SK-N-SH treated with all-trans-retinoic acid at 6 μM for 48 hours (cell line): ENCODE results near the gene GRIN1.

Experiments
- ATAC-seq: fragments of 200-7000 bp; cut with Tn5 transposase; 3 replicates; pipeline ENCODE4 v1.9.1; 2020; ENCODE audit warnings: mild to moderate bottlenecking, moderate library complexity
- ARNTL ChIP-seq: fragments of 450-650 bp; formaldehyde crosslinking; IDR thresholded peaks from 2 replicates; pipeline ENCODE4 v1.5.0; 2020; ENCODE audit warnings: low read depth, mild to moderate bottlenecking, moderate library complexity, borderline replicate concordance
- CREB5 ChIP-seq: fragments of 250-450 bp; sonication (Bioruptor Pico); IDR thresholded peaks from 2 replicates; pipeline ENCODE4 v1.5.1; 2020; ENCODE audit warnings: low read depth, mild to moderate bottlenecking, moderate library complexity
- CSDC2 ChIP-seq: fragments of 250-450 bp; sonication (Bioruptor Pico); IDR thresholded peaks from 2 replicates; pipeline ENCODE4 v1.5.0; 2020; ENCODE audit warnings: mild to moderate bottlenecking, moderate library complexity
- ESRRG ChIP-seq: fragments of 250-450 bp; sonication (Bioruptor Pico); IDR thresholded peaks from 2 replicates; pipeline ENCODE4 v1.6.1; 2021; ENCODE audit warnings: mild to moderate bottlenecking
- GLIS3 ChIP-seq: fragments of 250-450 bp; sonication (Bioruptor Pico); IDR thresholded peaks from 2 replicates; pipeline ENCODE4 v1.5.0; 2020; ENCODE audit warnings: mild to moderate bottlenecking, moderate library complexity
- ISL1 ChIP-seq: fragments of 250-450 bp; sonication (Bioruptor Pico); IDR thresholded peaks from 2 replicates; pipeline ENCODE4 v2.1.2; 2022; ENCODE audit warnings: mild to moderate bottlenecking, moderate library complexity
- OSR1 ChIP-seq: fragments of 250-450 bp; sonication (Bioruptor Pico); IDR thresholded peaks from 2 replicates; pipeline ENCODE4 v1.8.0; 2022; ENCODE audit warnings: moderate library complexity, mild to moderate bottlenecking, inconsistent platforms
- PATZ1 ChIP-seq: fragments of 250-450 bp; sonication (Bioruptor Pico); IDR thresholded peaks from 2 replicates; pipeline ENCODE4 v1.8.0; 2020; ENCODE audit warnings: mild to moderate bottlenecking, moderate library complexity, borderline replicate concordance
- PPARA ChIP-seq: fragments of 250-450 bp; sonication (Bioruptor Pico); IDR thresholded peaks from 2 replicates; pipeline ENCODE4 v1.5.0; 2020; ENCODE audit warnings: mild to moderate bottlenecking, borderline replicate concordance
- RARB ChIP-seq: fragments of 250-450 bp; sonication (Bioruptor Pico); IDR thresholded peaks from 2 replicates; pipeline ENCODE4 v1.8.0; 2021; ENCODE audit warnings: mild to moderate bottlenecking, moderate library complexity
- SNAI2 ChIP-seq: fragments of 250-450 bp; sonication (Bioruptor Pico); IDR thresholded peaks from 2 replicates; pipeline ENCODE4 v1.5.0; 2020; ENCODE audit warnings: mild to moderate bottlenecking, moderate library complexity
- TCF4 ChIP-seq: fragments of 250-450 bp; sonication (Bioruptor Pico); IDR thresholded peaks from 2 replicates; pipeline ENCODE4 v1.8.0; 2021; ENCODE audit warnings: mild to moderate bottlenecking, moderate library complexity, borderline replicate concordance
- TOX ChIP-seq: fragments of 250-450 bp; sonication (Bioruptor Pico); IDR thresholded peaks from 2 replicates; pipeline ENCODE4 v1.8.0; 2021; ENCODE audit warnings: mild to moderate bottlenecking, moderate library complexity, borderline replicate concordance
- ZC3H10 ChIP-seq: fragments of 250-450 bp; sonication (Bioruptor Pico); IDR thresholded peaks from 2 replicates; pipeline ENCODE4 v1.5.1; 2021; ENCODE audit warnings: mild to moderate bottlenecking, moderate library complexity
- ZFP30 ChIP-seq: fragments of 450-650 bp; formaldehyde crosslinking; IDR thresholded peaks from 2 replicates; pipeline ENCODE4 v1.5.0; 2022; ENCODE audit warnings: mild to moderate bottlenecking, moderate library complexity
- ZNF565 ChIP-seq: fragments of 450-650 bp; formaldehyde crosslinking; conservative IDR thresholded peaks from 2 replicates; pipeline ENCODE4 v1.5.0; 2020; ENCODE audit warnings: low read depth, mild to moderate bottlenecking, moderate library complexity
- ZNF70 ChIP-seq: fragments of 450-650 bp; formaldehyde crosslinking; IDR thresholded peaks from 2 replicates; pipeline ENCODE4 v1.5.0; 2020; ENCODE audit warnings: mild to moderate bottlenecking, moderate library complexity
- TF ChIP-seq, protein P1 (sequence below): fragments of 250-450 bp; sonication (Bioruptor Pico); IDR thresholded peaks from 2 replicates; pipeline ENCODE4 v1.8.0; 2021; ENCODE audit warnings: low read depth, mild to moderate bottlenecking, moderate library complexity, borderline replicate concordance
- TF ChIP-seq, protein P2 (sequence below): fragments of 250-450 bp; sonication (Bioruptor Pico); IDR thresholded peaks from 2 replicates; pipeline ENCODE4 v1.5.0; 2020; ENCODE audit warnings: mild to moderate bottlenecking, moderate library complexity
- TF ChIP-seq, protein P3 (sequence below): fragments of 250-450 bp; sonication (Bioruptor Pico); IDR thresholded peaks from 2 replicates; pipeline ENCODE4 v1.5.1; 2021; ENCODE audit warnings: mild to moderate bottlenecking, moderate library complexity

GRIN1 gene

GRCh38 chr9:137213160-137214060 is 74.5 kb downstream of the GRIN1 start:
- ATAC-seq, result peak; percentile 16
- TF ChIP-seq ZC3H10 (no peak), CSDC2 (no peak), GLIS3 (no peak), TOX (CRISPR knock-in tag) (no peak), OSR1 (CRISPR knock-in tag) (no peak), TCF4 (no peak), PPARA (CRISPR knock-in tag) (no peak), ISL1 (CRISPR knock-in tag) (no peak)
- TF ChIP-seq, protein P1, sequence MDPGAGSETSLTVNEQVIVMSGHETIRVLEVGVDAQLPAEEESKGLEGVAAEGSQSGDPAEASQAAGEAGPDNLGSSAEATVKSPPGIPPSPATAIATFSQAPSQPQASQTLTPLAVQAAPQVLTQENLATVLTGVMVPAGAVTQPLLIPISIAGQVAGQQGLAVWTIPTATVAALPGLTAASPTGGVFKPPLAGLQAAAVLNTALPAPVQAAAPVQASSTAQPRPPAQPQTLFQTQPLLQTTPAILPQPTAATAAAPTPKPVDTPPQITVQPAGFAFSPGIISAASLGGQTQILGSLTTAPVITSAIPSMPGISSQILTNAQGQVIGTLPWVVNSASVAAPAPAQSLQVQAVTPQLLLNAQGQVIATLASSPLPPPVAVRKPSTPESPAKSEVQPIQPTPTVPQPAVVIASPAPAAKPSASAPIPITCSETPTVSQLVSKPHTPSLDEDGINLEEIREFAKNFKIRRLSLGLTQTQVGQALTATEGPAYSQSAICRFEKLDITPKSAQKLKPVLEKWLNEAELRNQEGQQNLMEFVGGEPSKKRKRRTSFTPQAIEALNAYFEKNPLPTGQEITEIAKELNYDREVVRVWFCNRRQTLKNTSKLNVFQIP (CRISPR knock-in tag), result no peak
- TF ChIP-seq, all 23 proteins: peak for 0

GRCh38 chr9:137214620-137215019 is 75.7 kb downstream of the GRIN1 start:
- ATAC-seq, result no peak

More at GRCh38 chr9:137214620-137215019, 75.7 kb downstream of the GRIN1 start:
- no peak for TF ChIP-seq CREB5 (CRISPR knock-in tag)
- no peak for TF ChIP-seq ZNF565 (CRISPR knock-in tag)
- TF ChIP-seq PPARA (CRISPR knock-in tag), result no peak
- no peak for TF ChIP-seq RARB (CRISPR knock-in tag)
- no peak for TF ChIP-seq ZC3H10
- no peak for TF ChIP-seq ZNF70
- TF ChIP-seq ESRRG, result no peak
- TF ChIP-seq ISL1 (CRISPR knock-in tag), result no peak
- no peak for TF ChIP-seq TCF4
- TF ChIP-seq PATZ1 (CRISPR knock-in tag), result no peak
- no peak for TF ChIP-seq SNAI2 (CRISPR knock-in tag)
- TF ChIP-seq, protein P2, sequence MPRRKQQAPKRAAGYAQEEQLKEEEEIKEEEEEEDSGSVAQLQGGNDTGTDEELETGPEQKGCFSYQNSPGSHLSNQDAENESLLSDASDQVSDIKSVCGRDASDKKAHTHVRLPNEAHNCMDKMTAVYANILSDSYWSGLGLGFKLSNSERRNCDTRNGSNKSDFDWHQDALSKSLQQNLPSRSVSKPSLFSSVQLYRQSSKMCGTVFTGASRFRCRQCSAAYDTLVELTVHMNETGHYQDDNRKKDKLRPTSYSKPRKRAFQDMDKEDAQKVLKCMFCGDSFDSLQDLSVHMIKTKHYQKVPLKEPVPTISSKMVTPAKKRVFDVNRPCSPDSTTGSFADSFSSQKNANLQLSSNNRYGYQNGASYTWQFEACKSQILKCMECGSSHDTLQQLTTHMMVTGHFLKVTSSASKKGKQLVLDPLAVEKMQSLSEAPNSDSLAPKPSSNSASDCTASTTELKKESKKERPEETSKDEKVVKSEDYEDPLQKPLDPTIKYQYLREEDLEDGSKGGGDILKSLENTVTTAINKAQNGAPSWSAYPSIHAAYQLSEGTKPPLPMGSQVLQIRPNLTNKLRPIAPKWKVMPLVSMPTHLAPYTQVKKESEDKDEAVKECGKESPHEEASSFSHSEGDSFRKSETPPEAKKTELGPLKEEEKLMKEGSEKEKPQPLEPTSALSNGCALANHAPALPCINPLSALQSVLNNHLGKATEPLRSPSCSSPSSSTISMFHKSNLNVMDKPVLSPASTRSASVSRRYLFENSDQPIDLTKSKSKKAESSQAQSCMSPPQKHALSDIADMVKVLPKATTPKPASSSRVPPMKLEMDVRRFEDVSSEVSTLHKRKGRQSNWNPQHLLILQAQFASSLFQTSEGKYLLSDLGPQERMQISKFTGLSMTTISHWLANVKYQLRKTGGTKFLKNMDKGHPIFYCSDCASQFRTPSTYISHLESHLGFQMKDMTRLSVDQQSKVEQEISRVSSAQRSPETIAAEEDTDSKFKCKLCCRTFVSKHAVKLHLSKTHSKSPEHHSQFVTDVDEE (CRISPR knock-in tag), result no peak
- TF ChIP-seq, protein P1 (CRISPR knock-in tag), result no peak
- TF ChIP-seq GLIS3, result no peak
- TF ChIP-seq, protein P3, sequence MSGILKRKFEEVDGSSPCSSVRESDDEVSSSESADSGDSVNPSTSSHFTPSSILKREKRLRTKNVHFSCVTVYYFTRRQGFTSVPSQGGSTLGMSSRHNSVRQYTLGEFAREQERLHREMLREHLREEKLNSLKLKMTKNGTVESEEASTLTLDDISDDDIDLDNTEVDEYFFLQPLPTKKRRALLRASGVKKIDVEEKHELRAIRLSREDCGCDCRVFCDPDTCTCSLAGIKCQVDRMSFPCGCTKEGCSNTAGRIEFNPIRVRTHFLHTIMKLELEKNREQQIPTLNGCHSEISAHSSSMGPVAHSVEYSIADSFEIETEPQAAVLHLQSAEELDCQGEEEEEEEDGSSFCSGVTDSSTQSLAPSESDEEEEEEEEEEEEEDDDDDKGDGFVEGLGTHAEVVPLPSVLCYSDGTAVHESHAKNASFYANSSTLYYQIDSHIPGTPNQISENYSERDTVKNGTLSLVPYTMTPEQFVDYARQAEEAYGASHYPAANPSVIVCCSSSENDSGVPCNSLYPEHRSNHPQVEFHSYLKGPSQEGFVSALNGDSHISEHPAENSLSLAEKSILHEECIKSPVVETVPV (CRISPR knock-in tag), result no peak
- TF ChIP-seq ARNTL (CRISPR knock-in tag), result no peak
- no peak for TF ChIP-seq CSDC2
- TF ChIP-seq ZFP30 (CRISPR knock-in tag), result no peak
- TF ChIP-seq TOX (CRISPR knock-in tag), result no peak
